GM18867 (cell line): ENCODE results near the gene UCK2.

Source experiments
- ATAC-seq: cut with Tn5 transposase; IDR thresholded peaks from one replicate; pipeline ENCODE4 v1.9.1; 2021; ENCODE audit warnings: mild to moderate bottlenecking, moderate library complexity; ENCODE audit not compliant: unreplicated experiment

The UCK2 gene

DNA sequence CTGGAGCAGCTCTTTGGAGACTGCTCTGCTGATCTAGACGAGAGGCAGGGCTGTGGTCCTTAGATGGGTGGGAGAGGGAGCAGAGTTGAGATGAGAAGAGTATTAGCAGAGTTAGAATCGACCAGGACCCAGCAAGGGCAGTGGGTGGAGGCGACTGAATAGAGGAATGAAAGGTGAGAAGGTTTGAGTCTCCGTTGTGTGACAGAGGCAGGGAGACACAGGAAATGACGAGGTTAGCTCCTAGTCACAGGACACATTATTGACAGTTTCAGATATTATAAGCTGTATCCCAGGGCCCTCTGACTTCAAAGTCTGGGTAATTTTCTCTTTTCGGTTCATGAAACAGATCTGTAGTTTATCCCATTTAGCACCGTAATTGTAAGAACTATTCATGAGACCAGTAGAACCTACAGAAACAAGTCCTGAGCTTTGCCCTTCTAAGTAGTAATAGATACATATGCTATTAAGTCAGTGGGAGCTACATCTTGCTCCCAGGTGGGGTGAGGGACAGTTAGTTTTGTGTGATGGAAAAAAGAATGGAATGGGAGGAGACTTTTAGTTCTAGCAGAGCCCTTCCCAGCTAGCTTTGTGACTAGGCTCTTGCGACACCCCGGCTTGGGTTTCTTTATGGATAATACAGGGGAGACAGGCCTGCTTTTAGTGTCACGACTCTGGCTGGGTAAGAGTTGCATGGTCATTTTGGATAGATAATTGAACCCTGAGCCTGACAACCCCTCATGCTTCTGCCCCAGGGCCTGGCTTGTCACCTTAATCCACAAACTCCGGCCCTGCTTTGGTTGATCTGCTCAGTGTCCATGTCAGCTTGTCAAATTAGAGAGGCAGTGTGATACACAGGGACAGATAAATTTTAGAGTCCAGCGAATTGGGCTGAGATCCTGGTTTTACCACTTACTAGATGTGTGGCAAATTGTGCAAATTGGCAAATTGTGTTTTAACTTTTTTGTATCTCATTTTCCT, 70.2 kb downstream of the UCK2 start:
- peak; percentile 88 for ATAC-seq

DNA sequence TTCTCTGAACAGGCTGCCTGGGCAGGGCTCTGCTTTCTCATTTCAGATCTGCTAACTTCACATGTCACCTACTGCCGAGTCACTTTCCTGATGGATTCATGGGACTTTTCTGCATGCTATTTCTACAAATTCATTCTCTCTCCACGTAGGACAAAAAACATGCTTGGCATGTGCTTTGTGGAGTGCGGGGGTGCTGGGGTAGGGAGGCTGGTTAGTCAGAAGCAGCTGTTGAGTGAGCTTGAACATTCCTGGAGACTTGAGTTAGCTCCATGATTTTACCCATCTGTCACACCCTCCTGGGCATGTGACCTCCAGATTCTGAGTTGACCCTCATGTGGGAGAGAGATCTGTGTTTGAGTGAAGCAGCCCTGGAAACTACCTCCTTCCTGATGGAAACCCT, 71.4 kb downstream of the UCK2 start:
- ATAC-seq: no peak

DNA sequence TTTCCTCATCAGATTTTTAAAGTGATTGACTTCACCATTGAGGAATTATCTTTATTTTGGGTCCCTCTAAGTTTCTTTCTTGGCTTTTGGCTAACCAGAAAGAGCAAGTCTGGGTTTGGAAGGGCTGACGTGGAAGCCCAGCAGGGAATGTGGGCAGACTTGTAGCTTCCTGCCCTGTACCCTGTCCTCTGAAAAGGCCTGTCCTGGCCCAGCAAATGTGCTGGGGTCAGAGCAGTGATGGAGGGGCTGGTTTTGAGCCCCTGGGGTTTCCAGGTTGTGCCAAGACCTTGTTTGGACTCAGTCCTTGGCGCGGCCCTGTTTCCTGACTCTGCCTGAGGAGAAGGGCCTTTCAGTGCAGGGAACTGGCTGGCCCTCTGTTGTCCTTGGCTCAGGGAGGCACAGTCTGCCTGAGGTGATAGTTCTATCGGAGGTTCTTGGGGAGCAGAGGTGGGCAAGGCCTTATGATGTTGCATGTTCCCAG, 72.1 kb downstream of the UCK2 start:
- no peak for ATAC-seq

DNA sequence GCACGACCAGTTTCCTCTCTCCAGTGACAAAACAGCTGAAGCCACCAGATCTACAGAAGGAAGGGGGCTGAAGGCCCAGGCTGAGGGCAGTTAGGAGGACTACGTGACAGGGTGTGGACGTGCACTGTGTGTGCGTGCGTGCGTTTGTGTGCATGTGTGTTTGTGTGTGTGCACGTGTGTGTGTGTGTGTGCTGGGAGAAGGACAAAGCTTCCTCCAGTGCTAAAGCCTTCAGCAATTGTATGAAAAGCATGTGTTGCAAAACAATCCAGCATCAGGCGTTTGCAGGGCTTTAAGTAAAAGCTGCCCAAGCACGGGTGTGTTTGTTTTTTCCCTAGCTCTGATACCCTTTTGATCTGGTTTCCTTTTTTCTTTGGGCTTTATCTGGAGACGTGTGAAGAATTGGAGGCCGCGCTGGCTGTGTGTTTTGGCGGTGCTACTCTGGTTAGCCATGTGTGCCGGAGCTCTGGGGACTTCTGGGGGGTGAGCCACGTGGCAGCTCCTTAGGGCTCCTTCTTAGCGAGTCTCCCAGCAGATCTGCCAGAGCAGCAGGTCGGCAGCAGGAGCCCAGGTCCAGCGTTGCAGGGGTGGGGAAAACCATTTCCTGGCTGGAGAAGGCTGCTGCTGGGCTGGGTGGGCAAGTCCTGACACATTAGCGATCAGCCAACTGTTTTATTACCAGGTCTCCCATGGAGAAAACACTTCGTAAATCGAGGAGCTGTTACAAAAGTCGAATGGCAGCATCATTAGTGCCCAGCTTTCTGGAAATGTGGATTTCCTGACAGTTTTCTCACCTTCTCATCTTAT, 73.4 kb downstream of the UCK2 start:
- no peak for ATAC-seq

DNA sequence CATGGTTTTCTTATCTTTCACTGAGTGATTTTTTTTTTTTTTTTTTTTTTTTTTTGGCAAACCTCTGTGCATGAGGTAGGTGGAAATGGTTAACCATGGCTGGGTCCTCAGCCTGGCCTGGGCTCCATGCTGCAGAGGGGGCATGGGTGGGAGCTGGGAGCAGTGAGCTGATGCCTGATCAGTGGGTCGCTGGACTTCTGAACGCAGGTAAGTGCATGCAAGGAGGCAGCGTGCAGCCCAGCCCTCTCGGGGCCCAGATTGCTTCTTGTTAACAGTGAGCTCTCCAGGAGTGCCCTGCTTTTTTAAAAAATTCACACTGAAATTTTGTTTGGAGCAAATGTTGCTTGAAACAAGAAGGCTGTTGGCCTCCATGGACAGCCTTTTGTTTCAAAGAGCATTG, 75.2 kb downstream of the UCK2 start:
- ATAC-seq: no peak

DNA sequence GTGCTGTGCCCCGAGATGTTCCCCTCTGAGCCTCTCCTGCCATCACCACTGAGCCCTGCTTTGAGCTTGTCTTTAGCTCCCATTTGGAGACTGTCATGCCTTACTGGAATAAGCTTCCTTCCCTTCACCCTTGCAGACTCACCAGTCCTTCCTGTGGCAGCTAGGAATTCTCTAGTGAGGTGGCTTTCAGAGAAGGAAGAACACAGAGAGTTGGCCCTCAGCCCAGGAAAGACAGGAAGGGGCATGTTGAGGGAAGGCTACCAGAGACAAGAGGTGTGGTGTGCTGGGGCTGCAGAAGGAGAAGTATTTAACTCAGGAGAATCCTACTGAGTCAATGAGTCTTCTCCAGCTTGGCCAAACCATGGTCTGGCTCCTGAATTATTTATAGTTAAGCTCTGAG, 76.3 kb downstream of the UCK2 start:
- ATAC-seq: no peak

DNA sequence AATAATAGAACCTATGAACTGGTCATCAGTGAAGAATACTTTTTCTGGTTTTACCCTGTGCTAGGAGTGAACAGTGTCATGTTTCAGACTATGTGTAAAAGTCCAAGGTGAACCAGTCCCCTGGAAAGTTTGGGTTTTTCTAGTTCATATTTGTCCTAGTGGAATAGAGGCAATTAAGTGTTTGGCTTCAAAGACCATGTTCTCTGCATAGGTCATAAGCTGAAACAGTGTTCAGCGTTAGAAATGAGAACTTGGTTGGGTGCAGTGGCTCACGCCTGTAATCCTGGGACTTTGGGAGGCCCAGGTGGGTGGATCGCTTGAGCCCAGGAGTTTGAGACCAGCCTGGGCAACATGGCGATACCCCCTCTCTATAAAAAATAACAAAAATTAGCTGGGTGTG, 77.5 kb downstream of the UCK2 start:
- no peak for ATAC-seq

DNA sequence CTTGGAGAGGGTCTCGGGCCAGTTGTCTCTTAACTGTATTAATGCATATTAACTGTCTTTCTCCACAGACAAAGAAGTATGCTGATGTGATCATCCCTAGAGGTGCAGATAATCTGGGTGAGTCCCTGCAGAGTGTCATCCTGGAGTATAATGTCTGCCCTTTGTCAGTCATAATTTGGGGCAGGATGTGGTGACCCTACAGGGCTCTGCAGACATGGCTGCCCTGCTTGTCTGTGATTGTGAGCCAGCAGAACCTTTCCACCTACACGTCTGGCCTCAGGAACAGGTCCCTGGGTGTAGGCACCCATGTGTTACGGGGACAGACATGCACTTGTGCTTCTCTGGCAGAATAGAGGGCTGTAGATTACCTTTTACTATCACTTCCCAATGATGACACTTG, 78.4 kb downstream of the UCK2 start:
- no peak for ATAC-seq

DNA sequence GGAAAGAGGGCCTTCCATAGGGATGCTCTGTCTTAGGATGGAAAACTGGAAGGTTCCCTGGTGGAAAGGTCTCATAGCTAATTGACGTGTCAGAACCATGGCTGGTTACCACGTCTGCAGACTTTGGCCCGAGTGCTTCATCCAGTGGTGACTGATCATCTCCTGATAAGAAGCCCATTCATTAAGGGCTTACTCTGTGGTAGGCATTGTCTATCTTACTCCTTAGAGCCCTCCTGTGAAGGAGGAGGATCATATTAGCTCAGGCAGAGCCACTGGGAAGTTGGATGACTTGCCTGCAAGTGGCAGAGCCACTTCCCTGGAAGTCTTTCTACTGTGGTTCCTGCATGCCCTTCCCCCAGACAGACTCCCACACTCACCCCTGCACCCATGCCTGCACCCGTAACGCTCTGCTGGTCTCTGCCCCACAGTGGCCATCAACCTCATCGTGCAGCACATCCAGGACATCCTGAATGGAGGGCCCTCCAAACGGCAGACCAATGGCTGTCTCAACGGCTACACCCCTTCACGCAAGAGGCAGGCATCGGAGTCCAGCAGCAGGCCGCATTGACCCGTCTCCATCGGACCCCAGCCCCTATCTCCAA, 79.9 kb downstream of the UCK2 start:
- no peak for ATAC-seq

DNA sequence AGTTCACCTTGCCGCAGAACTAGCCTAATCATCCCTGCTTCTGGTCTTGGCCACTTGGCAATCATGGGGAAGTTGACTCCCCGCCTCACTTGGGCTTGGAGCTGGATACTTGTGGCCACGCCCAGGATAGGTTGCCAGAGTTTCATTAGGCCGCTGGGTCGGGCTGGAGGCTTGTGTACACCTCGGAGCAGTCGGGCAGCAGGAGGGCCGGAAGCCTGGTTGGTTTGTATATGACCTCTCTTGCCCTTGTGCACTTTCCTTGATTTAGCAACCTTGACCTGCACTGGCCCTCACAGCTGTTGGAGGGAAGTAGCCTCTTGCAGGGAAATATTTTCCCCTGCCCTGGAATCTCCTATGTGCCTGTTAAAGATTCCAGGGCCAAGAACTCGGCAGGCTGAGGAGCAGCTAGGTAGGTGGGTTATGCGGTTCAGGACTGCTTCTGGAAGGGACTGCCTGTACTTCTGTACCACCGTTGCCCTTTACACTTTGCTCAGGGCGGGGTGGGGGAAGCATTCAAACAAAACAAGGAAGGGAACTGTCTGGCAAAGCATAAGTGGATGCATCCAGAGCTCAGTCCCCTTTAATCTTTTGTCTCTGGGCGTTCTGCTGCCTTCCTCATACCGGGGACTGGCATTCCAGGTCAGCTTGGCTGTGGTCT, 83.5 kb downstream of the UCK2 start:
- no peak for ATAC-seq

DNA sequence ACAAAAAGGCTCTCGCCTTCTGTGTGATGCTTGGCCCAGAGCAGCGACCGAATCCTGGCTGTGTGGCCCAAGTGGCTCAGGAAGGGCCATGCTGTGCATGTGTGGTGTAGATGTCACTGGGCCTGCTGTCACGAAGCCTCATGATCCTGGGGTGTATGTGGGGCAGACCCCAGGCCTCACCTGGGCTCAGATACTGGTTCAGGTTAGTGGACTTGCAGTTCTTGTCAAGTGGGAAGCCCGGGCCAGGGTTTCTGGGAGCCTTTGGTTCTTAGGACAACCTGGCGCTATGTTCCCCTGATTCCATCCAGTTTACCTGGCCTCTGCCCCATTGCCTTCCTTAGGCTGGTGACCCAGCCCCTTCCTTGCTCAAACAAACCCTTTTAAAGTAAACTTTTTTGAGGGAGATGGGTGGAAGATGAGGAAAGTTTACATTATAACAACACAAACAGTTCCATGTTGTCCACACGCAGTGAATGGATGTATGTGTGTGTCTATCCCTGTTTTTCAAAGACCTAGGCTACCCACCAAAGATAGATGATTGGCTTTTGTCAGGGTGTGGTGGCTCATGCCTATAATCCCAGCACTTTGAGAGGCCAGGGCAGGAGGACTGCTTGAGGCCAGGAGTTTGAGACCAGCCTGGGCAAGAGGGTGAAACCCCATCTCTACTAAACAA, 84.3 kb downstream of the UCK2 start:
- no peak for ATAC-seq

DNA sequence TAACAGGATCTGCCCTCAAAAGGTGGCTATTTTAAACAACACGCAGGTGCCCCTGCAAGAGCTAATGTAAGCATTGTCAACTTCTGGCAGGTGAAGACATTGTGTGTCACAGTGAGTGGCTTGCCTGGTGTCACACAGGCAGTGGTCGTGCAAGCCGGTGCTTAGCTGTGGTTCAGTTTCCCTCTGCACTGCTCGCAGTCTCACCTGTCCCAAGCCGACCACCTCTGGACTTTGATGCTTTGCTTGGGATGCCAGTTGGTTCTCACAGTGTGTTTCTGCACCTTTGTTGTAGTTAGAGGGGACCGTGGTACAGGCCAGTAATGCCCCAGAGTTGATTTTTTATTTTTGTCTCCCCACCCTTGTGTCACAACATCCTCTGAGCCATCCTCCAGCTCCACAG, 85.2 kb downstream of the UCK2 start:
- no peak for ATAC-seq

DNA sequence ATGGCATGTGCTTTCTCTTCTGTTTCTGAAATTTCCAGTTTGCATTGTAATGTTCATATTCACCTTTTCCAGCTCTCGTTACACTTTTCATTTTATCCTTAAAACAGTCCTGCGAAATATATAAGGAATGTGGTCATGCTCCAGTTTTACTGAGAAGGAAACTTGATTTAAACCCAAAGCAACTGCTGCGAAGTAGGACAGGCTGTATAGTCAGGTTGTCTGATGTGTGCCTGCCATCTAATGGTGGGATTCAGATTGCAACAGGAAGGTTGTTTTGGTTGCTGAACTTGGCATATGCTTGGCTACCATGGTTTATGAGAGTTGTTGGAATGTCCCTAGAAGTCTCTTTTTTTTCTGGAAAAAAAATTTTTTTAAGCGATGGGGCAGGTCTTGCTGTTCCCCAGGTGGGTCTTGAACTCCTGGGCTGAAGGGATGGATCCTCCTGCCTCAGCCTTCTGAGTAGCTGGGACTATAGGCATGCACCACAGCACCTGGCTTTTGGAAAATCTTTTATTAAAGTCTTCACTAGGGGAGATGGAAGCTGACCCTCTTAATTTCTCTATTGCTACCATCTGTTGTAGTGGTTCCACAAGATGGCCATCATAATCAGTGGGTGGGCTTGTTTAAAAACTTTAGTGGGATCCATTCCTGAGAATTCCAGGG, 86.9 kb downstream of the UCK2 start:
- ATAC-seq: peak; percentile 88

DNA sequence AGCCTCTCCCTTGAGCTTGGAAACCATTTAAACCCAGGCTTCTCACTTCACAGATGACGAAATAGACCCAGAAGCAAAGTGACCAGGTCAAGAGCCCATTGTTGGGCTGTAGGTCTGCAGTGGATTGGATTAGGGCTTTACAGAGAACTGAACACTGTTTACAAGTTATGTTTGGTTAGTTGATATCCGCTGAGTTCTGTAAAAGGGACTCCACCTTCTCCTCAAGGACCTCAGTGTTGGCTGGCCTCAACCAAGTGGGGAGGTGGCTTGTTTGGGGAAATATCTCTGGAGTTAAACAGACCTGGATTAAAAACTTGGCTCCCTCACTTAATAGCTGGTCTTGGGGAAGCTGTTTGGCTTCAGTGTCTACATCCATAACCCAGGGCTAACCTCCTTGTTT, 88.1 kb downstream of the UCK2 start:
- ATAC-seq: no peak

DNA sequence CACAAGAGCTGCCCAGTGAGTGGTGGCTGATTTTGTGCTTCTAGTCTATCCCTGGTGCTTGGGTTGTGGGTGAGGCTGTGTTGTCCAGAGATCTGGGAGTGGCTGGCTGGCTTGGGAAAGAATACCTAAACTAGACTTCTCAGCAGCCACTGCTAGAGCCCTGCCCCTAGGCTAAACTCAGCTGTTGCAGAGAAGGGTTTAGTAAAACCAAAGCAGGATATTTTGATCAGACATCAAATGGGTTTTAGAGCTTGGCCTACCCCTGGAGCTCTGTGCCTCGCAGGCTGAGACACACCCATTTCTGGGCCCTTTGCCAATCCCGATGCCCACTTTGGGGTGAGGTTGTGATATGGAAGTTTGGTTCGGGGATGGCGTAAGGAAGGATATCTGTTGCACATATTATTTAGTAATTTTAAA, 88.5 kb downstream of the UCK2 start:
- ATAC-seq: no peak

DNA sequence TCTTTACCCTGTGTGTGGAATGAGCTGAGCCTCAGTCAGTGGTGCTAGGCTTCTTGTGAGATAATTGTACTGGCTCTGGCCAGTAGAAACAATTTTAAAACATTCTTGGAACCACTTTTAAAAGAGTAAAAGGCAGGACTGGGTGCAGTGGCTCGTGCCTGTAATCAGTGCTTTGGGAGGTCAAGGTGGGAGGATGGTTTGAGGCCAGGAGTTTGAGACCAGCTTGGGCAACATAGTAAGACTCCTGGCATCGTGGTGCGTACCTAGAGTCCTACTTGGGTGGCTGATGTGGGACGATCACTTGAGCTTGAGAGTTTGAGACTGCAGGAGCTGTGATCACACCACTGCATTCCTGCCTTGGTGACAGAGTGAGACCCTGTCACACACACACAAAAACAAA, 89.8 kb downstream of the UCK2 start:
- ATAC-seq: no peak

DNA sequence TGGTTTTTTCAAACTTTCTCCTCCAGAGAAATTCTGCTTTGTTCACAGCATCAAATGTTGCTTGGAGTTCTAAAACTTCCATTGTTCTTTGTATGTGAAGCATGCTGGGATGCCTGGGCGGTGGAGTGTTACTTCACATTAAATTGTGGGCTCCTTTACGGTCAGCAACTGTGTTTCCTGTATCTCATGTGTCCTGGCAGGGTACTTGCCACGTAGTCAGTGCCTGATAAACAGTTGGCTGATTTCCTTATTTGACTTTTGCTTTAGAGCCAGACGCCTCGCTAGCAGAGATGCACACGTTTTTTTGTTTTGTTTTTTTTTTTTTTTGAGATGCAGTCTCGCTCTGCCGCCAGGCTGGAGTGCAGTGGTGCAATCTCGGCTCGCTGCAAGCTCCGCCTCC, 96.7 kb downstream of the UCK2 start:
- no peak for ATAC-seq

DNA sequence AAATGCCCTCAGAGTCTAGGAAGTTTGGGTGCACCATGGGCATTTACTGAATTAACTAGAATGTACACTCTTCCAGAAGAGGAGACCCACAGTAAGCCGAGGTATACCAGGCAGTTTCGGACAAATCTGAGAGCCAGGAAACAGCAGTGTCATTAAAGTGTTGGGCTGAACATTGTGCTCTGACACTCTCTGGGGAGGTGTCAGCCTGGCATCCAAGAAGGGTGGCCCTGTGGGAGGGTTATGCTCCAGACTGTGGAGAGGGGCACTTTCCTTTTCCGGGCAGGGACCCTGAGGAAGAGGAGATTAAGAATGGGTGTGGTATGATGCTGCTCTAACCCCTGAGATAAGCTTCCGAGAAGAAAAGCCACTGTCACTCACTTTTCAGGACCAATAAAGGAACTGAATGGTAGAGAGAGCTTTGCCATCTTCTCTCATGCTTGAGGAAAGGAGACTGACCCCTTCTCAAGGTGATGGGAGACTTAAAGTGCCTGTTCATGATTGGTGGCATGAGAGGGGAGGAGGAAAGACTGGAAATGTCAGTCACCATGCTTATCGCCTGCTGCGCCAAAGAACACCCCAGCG, 98.2 kb downstream of the UCK2 start:
- no peak for ATAC-seq

DNA sequence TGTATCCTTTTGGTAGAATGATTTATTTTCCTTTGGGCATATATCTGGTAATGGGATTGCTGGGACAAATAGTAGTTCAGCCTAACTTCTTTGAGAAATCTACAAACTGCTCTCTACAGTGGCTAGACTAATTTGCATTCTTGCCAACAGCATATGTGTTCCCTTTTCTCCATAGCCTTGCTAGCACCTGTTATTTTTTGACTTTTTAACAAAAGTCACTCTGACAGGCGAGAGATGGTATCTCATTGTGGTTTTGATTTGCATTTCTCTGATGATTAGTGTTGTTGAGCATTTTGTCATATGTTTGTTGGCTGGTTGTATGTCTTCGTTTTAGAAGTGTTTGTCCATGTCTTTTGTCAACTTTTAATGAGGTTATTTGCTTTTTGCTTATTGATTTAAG, 99.8 kb downstream of the UCK2 start:
- peak; percentile 84 for ATAC-seq
